Activated gamma-delta T cell treated with Interleukin-2 at 50 U/mL for 16 hours (primary cell): Measurements from ENCODE around the gene BAIAP2.
A peak's percentile ranks its signal among the peaks of the same experiment; 100 is the strongest.

Experiments used
- DNase-seq: peaks from one replicate; pipeline ENCODE4 v3.0.0-alpha.2; 2020

BAIAP2 gene, protein sequence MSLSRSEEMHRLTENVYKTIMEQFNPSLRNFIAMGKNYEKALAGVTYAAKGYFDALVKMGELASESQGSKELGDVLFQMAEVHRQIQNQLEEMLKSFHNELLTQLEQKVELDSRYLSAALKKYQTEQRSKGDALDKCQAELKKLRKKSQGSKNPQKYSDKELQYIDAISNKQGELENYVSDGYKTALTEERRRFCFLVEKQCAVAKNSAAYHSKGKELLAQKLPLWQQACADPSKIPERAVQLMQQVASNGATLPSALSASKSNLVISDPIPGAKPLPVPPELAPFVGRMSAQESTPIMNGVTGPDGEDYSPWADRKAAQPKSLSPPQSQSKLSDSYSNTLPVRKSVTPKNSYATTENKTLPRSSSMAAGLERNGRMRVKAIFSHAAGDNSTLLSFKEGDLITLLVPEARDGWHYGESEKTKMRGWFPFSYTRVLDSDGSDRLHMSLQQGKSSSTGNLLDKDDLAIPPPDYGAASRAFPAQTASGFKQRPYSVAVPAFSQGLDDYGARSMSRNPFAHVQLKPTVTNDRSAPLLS

DNA sequence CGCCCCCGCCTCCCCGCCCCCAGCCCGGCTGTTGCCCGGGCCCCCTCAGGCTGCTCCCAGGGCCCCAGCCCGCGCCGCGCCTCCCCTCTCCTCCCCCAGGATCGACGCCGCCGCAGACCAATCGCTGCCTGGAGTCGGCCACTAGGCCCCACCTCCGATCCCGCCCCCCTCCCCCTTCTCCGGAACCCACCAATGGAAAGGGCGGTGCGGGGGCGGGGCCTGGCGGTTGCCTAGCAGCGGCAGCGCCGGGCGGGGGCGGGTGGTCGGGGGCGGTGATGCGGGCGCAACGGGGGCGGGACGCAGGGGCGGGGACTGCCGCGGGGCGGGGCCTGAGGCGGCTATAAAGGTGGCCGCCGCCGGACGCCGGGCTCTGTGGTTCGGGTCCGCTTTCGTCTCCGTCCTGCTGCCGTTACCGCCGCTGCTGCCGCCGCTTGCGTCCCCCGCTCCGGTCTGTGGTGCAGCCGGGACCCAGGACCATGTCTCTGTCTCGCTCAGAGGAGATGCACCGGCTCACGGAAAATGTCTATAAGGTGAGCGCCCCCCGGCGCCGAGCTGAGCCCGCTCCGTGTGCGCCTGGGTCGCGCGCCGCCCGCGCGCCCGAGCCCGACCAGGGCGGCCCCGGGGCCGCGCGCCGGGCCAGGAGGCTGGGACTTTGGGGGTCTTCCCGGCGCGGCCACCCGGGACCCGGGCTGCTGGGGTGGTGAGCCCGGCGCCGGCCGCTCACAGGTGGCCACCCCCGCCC lies at the start of gene BAIAP2:
Gene BAIAP2 (plus strand): TSS at position 373 of the 742 bp plus-strand sequence. CDS start 104 bp downstream, at position 477.
- DNase-seq: peak; percentile 99

DNA sequence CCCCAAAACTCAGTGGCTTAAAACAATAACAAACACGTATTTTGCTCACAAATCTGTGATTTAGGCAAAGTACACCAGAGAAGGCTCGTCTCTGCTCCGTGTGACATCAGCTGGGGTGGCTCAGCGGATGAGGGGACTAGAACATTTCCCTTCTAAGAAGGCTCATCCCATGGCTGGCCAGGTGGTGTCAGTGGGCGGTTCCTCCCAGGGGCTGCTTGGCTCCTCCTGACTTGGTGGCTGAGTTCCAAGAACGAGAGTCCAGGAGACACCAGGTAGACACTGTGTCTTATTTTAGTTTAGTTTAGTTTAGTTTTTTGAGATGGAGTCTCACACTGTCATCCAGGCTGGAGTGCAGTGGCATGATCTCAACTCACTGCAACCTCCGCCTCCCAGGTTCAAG lies 48.9 kb upstream of the BAIAP2 start:
- DNase-seq: no peak

DNA sequence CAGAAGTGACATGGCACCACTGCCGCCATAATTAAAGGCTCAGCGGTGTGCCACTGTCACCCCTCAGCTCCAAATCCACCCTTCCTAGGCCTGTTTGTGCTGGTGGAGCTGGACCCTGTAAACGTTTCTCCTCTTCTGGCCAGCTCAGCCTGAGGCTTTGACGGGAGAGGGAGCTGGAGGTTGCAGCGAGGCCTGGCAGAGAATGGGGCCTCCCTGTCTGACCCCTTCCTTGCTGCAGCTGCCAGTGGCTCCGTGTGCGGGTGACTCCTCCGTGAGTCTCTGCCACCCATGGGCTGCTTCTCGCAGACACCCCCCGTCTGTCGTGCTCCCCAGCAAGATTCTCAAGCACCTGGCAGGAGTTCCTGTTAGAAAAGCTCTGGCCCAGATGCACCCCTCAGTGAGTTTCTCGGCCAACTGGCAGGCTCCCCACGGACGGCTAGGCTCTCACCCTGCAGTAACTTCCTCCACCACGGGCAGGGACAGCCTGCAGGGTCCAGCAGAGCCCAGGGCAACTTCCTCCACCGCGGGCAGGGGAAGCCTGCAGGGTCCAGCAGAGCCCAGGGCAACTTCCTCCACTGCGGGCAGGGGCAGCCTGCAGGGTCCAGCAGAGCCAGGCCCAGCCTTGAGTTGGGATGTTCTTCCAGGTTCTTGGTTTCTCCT lies 48.0 kb upstream of the BAIAP2 start:
- no peak for DNase-seq

DNA sequence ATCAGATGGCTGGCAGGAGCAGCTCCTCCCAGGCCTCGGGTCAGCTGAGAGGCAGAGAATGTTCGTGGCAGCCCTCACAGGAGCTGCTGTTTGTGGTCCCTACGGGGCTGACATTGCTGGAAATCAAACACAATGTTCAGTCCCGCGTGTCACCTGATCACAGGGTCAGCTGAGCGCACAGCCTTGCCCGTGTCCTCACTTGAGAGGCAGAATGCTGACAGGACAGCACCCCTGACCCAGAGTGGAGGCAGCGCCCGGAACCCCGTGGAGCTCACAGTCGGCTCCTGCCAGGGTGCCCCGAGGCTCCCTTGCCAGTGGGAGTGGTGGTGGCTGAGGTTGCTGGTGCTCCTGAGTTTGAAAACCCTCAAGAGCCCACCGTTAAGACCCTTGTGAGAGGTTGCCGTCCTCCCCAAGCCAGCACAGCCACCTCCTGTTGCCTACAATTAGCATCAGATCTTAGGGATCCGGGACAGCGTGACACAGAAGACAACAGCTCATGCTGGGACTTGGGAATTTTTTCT lies 47.0 kb upstream of the BAIAP2 start:
- no peak for DNase-seq

DNA sequence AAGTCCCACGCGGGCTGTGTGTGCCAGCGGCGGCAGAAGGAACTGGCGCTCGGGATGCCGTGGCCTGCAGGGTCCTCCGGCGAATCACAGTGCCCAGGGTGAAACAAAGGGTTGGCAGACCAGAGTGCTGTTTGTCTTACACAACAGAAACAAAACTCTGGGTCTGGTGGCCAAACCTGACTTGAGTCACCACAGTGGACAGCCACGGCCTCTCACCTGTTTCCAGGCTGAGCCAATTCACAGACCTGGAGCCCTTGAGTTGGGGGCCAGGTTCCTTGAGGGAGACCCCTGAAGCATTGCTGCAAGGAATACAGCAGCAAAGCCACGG lies 45.4 kb upstream of the BAIAP2 start:
- no peak for DNase-seq

DNA sequence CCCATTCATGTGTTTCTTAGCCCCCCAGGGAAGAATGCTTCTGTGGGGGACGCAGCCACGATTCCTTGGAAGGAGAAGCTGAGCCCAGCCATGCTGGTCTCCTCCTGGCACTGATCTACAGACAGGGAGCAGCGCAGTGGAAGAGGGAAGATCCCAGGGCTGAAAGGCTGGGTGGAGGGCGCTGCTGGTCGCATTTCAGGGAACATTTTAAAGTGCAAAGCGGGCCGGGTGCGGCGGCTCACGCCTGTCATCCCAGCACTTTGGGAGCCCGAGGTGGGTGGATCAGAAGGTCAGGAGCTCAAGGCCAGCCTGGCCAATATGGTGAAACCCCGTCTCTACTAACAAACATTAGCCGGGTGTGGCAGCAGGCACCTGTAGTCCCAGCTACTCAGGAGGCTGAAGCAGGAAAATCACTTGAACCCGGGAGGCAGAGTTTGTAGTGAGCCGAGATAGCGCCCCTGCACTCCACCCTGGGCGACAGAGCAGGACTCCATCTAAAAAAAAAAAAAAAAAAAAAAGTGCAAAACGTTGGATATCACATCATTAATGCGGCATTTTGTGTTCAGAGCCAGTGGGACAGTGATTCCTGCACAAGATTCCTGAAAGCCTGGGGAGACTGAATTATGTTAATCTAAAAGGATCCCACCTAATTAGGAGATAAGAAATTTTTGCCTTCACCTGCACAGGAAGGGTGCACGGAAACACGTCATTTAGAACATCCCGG lies 43.9 kb upstream of the BAIAP2 start:
- no peak for DNase-seq

DNA sequence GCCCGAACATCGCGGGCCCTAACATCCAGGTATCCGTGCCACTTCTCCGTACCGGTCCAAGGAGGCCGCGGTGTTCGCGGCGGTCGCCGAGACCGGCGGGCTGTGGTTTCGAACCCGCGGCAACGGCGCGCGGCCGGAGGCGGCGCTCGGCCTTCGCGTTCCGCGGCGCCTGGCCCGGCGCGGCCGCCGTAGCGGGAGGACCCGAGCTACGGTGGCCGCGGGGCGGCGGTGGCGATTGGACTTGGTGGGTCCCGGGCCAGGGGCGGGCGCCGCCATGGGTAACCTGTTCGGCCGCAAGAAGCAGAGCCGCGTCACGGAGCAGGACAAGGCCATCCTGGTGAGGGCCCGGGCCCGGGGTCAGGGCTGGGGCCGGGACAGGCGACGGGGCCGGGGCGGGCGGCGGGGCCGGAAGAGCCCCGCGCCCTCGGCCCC lies 43.3 kb upstream of the BAIAP2 start, which contains the start of gene CHMP6:
Gene CHMP6 (plus strand): TSS at position 197 of the 432 bp plus-strand sequence. CDS start 78 bp downstream, at position 275.
- DNase-seq: peak; percentile 60

DNA sequence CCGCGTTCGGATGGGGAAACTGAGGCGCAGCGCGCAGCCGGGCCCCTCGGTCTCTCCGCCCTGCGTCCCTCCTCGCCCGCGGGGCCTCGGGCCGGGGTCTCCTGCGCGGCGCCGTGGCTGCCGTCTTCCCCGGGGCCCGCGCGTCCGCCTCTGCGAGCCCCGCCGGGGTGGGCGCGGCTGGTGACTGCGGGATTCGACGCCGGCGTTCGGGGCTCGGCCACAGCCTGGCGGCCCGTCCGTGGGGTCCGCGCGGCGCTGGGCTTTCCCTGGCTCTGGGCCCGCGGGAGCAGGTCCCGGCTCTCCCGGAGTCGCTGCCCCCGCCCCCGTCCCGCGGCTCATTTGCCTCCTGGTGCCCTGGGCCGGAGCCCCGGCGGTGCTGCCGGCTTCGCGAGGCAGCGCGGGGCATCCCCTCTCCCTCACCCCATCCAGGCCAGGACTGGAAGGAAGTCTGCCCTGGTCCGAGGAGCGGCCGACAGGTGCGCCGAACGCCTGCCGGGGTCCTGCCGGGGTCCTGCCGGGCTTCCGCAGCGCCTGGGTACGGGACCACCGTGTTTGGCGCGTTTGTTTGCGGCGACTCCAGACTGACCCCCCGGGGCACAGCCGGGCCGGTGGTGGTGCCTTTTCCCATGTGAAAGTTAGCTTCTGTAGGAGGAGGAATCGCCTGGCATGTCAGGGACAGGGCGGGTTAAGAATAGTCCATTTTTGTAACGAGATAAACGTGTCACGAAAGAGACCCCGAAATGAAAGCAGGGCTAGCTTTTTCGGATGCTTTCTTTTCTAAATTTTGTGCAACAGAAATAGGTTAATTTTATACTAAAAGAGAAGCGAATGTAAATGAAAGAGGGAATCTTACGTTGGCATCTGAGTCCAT lies 42.6 kb upstream of the BAIAP2 start:
- DNase-seq: no peak

DNA sequence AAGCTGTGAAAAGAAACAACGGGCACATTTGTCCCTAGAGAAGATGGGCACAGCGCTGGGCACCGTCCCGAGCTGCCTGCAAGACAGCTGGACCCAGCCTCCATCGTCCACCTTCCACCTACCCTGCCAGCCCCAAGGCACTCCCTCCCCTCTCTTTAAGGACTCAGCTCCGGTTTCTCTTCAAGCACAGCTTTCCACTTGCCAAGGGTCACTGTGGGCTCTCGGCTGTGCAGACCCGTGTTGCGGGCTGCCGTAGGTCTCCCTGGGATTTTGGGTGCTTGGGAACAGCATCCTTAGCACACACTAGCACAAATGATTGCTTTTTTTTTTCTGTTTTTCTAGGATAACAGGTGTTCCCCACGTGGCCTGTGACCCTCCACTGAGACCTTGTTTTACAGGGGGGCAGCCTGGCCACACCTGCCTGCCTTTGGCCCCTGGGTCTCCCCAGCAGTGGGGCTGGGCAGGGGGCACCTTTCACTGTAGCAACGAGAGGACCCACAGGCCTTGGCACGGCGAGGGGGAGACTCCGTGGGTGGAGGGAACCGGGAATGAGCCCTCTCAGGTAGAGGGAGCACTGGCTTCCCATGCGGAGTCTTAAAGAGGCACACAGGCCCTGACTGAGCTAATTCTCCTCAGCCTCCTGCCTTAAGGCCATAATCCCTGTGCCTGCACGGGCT lies 41.9 kb upstream of the BAIAP2 start:
- no peak for DNase-seq

DNA sequence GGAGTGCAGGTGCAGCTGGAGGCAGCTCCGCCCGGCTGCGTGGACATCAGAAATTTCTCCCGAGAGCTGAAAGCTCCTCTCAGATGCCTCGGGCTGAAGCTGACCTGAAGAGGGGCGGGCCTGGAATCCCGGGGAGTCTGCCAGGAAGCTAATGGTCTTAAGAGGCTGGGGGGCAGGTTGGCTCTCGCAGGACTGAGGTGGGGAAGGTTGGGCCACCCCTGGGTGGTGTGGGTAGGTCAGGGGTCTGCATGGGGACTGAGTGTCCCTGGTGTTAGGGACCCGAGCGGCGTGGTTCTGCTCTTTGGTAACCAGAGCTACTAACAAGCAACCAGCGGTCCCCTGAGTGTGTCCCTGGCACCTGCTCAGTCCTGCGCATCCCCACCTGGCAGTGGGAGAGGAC lies 39.8 kb upstream of the BAIAP2 start:
- no peak for DNase-seq

DNA sequence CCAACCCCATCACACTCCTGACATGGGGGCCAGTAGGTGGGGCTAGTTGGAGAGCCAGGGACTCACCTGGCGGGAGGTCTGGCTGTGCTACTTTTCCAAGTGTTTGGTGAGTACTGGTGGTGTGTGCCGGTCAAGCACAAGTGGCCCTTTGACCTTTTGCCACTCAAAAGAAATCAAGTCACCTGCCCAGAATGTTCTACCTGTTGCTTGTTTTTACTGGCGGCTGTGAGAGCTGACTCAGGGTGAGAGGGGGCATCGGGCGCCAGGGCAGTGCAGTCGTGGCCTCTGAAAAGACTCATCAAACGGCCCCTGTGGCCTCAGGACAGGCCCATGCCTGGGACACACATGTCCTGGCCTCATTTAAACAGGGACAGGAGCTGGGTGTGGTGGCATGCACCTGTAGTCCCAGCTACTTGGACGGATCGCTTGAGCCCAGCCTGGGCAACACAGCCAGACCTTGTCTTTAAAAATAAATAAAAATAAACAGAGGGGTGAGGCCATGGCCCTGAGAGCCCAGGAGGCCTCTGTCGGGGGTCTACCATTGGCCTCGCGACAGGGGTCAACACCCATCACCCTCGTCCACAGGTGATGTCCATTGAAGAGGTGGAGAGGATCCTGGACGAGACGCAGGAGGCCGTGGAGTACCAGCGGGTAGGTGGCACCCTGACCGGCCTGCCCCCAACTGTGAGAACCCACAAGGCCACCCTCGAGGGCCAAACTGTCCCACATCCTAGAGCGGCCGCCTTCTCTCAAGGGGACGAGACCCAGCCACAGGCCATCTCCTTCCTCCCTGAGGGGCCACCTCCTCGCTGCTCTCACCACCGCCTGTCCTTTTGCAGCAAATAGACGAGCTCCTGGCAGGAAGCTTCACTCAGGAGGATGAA lies 38.3 kb upstream of the BAIAP2 start:
- no peak for DNase-seq

DNA sequence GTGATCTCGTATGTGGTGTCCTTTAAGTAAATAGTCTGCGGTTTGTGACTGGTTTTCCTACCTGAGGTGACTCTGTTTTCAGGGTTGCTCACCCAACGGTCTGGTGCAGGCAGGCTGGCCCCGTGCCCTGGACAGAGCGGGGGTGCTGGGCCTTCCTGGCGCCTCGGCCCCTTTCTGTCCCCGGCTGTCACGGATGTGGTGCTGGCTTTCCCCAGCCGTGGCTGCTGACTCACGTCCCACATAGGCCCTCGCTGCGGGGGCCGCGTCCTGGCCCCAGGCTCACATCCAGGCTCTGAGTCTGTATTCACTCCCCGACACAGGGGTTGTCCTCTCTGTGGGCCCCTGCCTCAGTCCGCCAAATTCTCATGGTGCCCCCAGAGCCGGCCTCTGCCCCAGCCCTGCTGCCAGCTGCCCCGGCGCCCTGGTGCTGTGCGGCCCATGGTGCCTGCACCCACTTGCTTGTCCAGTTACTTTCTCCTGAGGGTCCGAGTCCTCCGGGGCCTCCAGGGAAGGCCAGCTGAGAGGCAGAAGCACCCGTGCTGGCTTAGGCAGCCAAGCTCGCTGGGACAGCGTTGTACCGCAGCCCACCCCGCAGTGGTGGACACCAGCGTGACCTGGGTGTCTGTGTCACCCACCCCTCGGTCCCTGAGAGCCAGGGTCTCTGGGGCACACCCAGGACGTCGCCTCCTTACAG lies 37.4 kb upstream of the BAIAP2 start:
- no peak for DNase-seq

DNA sequence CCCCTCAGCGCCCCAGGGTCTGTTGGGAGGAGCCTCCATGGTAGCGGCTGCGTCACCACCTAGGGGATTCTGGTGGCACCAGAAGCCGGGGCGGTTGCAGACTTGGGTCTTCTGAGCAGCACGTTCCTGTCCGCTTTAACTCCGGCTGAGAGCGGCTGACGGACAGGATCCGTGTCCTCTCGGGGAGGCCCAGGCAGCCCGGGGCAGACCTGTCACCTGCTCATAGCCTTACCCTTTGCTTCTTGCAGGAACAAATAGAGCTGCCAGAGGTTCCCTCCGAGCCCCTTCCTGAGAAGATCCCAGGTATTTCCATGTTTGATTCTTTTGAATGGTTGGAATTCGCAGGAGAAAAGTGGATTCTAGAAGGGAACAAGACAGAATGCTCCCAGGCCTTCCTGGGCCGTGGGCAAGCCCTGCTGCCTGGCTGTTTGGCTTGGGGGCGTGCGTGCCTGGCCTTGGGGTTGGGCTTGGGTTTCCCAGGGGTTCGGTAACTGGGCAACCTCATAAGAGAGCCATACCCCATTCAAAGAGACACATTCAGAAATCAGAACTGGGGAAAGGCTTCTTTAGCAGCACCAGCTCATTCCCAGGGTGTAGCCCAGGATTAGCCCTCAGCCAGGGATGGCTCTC lies 36.7 kb upstream of the BAIAP2 start:
- no peak for DNase-seq

DNA sequence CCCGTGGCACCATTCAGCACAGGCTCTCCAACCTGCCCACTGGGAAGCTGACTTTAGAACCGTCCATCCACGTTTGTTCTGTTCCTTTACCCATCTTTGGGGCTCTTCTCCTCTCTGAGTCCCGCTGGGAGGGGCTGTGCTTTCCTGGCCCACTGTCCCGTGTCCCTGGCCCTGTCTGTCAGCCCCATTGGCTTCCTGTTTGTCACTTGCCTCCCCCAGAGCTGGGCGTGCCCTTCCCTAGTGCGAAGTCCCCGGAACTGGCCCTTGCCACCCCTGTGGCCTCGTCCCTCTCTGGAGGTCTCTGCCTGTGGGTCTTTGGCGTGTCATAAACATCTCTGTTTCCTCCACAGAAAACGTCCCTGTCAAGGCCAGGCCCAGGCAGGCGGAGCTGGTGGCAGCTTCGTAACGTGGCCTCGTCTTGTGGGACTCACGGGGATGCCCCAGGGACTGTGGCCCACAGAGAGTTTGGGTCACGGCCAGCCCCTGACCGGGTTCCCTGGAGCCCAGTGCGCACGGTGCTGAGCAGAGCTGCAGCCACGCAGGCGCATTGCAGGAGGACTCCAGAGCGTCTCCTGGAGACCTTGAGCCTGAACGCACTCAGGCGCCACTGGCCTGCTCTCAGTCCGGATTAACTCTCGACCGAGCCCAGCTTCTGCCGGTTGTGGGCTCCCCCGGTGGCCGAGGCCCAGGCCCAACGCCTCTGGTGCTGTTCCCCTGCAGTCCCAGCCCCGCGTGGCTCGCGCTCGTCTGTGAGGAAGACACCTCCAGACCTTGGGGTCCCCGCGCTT lies 36.0 kb upstream of the BAIAP2 start:
- no peak for DNase-seq

DNA sequence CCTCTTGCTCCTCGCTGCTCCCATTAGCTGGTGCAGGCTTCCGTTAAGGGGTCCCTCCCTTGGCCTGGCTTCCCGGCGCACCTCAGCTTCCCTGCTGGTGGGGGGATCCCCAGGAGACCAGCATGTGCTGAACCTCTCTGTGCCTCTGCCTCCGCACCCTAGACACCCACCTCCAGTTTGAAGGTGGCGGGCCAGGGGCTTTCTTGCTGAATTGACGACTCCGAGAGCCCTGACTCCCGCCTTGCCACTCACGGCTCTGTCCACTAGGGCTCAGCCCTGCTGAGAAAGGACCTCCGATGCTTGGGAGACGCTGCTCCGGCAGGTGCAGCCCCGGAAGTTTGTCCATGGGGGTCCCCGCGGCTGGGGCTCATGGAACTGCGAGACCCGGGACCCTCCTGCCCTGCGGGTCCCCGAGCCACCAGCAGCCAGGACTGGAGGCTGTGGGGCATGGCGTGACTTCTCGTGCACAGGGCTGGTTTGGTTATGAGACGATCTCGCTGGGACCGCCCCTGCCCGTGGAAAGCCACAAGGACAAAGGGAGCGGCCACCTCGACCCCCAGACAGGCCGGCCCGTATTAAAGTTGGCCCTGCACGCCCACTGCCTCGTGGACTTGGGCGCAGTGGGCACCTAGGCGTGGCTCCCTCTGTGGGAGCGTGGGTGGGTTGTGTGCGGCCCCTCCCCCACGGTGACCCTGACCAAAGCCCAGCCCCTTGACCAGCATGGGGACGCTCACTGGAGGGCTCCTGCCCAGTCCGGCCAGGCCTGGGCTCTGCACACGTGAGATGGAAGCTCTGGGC lies 35.2 kb upstream of the BAIAP2 start:
- DNase-seq: no peak

DNA sequence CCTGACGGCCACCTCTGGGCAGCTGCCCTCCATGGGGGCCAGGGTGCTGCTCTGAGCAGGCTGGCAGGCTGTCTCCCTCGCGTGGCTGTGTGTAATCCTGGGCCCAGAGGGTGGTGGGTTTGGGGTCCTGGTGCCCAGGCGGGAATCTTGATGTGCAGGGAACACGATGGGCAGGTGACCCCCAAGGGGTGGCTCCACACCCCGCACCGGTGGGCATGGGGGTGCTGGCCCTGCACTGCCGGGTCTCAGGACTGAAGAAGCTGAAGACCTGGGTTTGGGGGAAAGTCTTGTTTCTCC lies 34.7 kb upstream of the BAIAP2 start:
- no peak for DNase-seq
